ENCODE measurements around the gene SMS.

The SMS gene

GRCh38 chrX:22037911-22038537 is 97.5 kb downstream of the SMS start:
- no peak for DNase-seq (ENCODE audit: low read depth in 2 of 2)

DNA sequence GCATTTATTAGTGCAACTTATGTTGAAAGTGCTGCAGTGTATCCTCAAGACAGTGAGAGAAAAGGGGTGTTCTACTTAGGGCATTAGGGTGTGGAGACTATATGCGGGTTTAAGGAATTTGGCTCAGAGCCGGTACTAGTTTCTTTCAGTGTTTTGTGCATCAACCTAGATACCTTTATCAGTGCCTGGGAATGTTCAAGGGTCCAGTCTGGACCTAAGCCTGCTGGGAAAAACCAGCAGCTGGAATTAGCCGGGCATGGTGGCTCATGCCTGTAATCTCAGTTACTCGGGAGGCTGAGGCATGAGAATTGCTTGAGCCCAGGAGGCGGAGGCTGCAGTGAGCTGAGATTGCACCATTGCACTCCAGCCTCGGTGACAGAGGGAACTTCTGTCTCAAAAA is 99.0 kb downstream of the SMS start:
- no peak for DNase-seq (ENCODE audit: low read depth in 2 of 2)

- no peak for DNase-seq (ENCODE audit: low read depth in 2 of 2)
These were observed 99.7 kb downstream of the SMS start for GRCh38 chrX:22040184-22040583.

DNA sequence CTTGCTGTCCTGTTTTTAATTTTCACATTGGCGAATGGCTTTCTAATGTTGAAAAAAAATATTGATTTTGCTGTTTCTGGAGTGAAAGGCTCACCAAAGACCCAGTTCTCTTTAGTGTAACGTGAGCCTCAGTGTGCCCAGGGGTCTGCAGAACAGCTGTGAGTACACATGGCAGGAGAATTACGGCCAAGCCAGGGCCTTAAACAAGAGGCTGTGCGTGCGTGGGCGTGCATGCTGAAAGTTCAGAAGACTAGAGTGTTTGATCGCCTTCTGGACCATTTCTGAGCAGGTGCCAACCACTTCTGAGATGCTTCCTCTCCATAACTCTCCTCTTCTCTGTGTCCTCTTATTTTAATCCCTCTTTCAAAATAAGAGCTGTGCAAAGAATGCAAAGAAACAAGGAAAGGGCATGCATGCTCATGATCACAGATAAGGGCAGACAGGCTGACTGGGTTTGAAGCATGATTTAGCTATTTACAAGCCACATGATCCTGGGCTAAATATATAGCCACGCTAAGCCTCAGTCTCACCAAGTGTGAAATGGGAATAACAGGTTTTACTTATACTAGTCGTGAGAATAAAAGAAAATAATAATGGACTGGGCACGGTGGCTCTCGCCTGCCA is 101.5 kb downstream of the SMS start:
- no peak for DNase-seq (ENCODE audit: low read depth in 2 of 2)

DNA sequence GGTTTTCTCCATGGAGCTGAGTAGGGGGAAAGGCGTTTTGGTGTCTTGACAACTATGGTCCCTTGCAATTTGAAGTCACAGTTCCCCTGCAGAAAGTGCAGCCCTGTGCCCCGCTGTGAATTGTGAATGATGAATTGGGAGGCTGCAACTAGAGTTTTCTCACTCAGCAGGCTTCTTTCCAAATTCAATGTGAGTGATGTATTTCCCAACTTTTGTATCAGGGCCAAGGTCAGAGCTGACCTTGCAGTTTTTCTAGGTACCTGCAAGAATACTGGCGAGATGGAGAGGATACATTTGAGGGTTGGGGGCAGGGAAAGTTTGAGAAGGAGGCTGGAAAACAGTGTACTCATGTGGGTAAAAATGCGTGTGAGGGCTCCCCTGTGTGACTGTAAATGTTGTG is 103.4 kb downstream of the SMS start:
- DNase-seq (ENCODE audit: low read depth in 2 of 2): no peak

Measured in fibroblast of skin of left quadriceps (primary cell).